ENCODE data around the gene CIITA. TPM values are rescaled to one million over a fixed set of nuclear protein-coding genes. Genes with fewer than 3 reads are reported as not detected.
"Not testable (repeated sequence)": the region's sequence is repeated elsewhere in the genome, so short reads cannot be mapped to it uniquely, and the experiment has no call there.

CIITA gene
- total RNA-seq, 1 experiment from 2014 or later: 1.1 TPM

- DNase-seq (ENCODE audit: low read depth): no peak
Observed at GRCh38 chr16:10934325-10935107, 57.5 kb downstream of the CIITA start.

GRCh38 chr16:10935226-10935915 is 58.4 kb downstream of the CIITA start:
- no peak for DNase-seq (ENCODE audit: low read depth)

GRCh38 chr16:10936272-10936984 is 59.4 kb downstream of the CIITA start:
- no peak for DNase-seq (ENCODE audit: low read depth)

GRCh38 chr16:10937068-10937859 is 60.3 kb downstream of the CIITA start:
- no peak for DNase-seq (ENCODE audit: low read depth)

GRCh38 chr16:10938321-10938720 is 61.3 kb downstream of the CIITA start:
- DNase-seq (ENCODE audit: low read depth): no peak

GRCh38 chr16:10938796-10939648 is 62.0 kb downstream of the CIITA start:
- DNase-seq (ENCODE audit: low read depth): no peak

- DNase-seq (ENCODE audit: low read depth): no peak
Observed at GRCh38 chr16:10939649-10940234, 62.7 kb downstream of the CIITA start.

- no peak for DNase-seq (ENCODE audit: low read depth)
Observed at GRCh38 chr16:10940501-10941079, 63.6 kb downstream of the CIITA start.

GRCh38 chr16:10941127-10941933 is 64.3 kb downstream of the CIITA start:
- no peak for DNase-seq (ENCODE audit: low read depth)

- DNase-seq (ENCODE audit: low read depth): not testable (repeated sequence)
Observed at GRCh38 chr16:10941935-10942351, 64.9 kb downstream of the CIITA start.

- DNase-seq (ENCODE audit: low read depth): peak; percentile 85
Observed at GRCh38 chr16:10942352-10943063, 65.5 kb downstream of the CIITA start, which contains the start of gene DEXI. Gene DEXI, minus strand, starts transcription at chr16:10942468. Its CDS starts 463 bp downstream, at chr16:10942005.

- DNase-seq (ENCODE audit: low read depth): no peak
Observed at GRCh38 chr16:10943064-10943353, 66.0 kb downstream of the CIITA start.

- DNase-seq (ENCODE audit: low read depth): peak; percentile 94
Observed at GRCh38 chr16:10944249-10945064, 67.5 kb downstream of the CIITA start, which contains the start of gene CLEC16A. Gene CLEC16A, plus strand, starts transcription at chr16:10944564. Its CDS starts 154 bp downstream, at chr16:10944718.

- no peak for DNase-seq (ENCODE audit: low read depth)
Observed at GRCh38 chr16:10945065-10945787, 68.2 kb downstream of the CIITA start.

- no peak for DNase-seq (ENCODE audit: low read depth)
Observed at GRCh38 chr16:10946308-10946707, 69.3 kb downstream of the CIITA start.

- DNase-seq (ENCODE audit: low read depth): peak; percentile 52
Observed at GRCh38 chr16:10947211-10947787, 70.3 kb downstream of the CIITA start.
